Ammon's horn (tissue), 1 donor: Measurements from ENCODE around the gene KCNJ10.
"Not testable (repeated sequence)": the region's sequence is repeated elsewhere in the genome, so short reads cannot be mapped to it uniquely, and the experiment has no call there.

Experiments used
- DNase-seq: peaks from one replicate; pipeline ENCODE4 v3.0.0-alpha.2; 2016; ENCODE audit warnings: low spot score

The KCNJ10 gene

GRCh38 chr1:160069460-160070231, at the start of gene KCNJ10:
TSS of gene KCNJ10 (minus strand) at chr1:160070160. CDS start at chr1:160042532, 27,628 bp downstream.
- no peak for DNase-seq

- no peak for DNase-seq
Observed at GRCh38 chr1:160118928-160119327, 49.0 kb upstream of the KCNJ10 start.

- peak; percentile 87 for DNase-seq
Observed at GRCh38 chr1:160117709-160118183, 47.8 kb upstream of the KCNJ10 start.

DNA sequence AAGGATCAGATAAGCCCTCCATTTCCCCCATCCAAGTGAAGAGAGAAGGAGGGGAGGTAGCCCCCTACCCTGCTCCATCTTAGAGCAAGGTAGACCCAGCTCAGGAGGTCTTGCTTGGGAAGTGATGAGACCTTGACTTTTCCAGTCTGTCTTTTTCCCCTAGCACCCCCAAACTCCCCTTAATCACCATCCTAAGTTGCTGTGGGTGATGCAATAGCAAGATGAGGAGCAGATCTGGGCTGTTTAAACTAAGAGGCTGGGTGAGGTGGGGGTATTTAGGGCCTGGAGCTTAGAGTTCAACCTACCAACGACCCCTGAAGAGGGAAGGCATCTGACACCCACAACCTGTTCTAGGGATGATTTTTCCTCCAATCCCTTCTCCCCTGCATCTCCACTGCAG, 47.3 kb upstream of the KCNJ10 start:
- DNase-seq: no peak

DNA sequence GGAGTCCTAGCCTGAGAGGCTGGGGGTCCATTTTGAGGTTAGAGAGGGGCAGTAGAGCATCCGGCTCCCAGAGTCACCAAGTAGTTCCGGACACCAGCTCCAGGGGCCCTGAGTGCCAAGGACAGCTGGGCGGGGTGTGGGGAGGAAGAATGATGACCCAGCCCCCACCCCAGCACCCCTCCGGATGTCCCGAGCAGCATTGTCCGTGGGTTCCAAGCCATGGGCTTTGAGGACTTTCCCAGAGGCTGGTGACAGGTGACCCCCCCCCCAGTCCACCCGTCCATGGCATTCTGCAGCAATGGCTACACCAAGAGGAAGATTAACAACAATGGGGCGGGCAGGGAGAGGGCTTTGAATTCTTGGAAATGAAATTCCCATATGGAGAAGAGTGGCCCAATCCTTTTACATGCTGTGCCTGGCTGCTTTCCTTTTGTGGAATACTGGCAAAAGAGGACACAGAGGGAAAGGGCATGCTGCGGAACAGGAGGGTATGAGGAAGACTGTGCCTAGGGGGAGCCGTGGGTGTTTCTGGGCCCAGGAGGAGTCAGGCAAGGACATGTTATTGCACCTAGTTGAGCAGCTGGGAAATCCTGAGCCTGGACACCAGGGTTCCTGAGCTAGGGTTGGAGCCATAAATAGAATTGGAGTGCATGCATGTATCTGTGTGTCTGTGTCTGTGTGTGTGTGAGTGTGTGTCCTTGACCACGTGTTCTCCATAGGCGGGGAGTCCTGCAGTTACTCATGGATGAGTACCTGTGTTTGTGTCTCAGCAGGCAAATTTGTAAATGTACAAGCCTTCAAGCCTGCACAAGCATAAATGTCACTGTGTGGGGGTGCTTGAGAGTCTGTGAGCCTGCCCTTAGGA, 46.6 kb upstream of the KCNJ10 start:
- DNase-seq: no peak

GRCh38 chr1:160115545-160116282, 45.8 kb upstream of the KCNJ10 start, which contains the start of gene ATP1A2:
TSS of gene ATP1A2 (plus strand) at chr1:160115759. CDS start at chr1:160115862, 103 bp downstream.
- no peak for DNase-seq

GRCh38 chr1:160114085-160114484, 44.1 kb upstream of the KCNJ10 start:
- DNase-seq: no peak

DNA sequence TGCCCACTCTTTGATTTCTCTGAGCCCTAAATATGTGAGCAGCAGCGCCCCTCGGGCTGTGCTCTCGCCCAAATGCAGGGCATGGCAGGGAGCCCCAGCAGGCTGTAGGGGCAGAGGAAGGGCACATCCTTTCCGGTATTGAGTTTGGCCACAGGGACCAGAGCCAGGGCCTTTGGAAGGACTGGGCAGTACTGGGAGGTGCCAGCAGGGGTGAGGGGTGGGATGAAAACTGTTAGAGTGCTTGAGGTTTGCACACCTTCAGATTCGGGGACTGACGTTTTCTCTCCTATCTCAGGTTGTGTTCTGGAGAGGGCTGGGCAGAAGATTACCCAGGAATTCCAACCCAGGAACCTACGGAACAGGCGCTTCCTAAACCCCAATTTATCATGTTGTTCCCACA, 43.4 kb upstream of the KCNJ10 start:
- no peak for DNase-seq

DNA sequence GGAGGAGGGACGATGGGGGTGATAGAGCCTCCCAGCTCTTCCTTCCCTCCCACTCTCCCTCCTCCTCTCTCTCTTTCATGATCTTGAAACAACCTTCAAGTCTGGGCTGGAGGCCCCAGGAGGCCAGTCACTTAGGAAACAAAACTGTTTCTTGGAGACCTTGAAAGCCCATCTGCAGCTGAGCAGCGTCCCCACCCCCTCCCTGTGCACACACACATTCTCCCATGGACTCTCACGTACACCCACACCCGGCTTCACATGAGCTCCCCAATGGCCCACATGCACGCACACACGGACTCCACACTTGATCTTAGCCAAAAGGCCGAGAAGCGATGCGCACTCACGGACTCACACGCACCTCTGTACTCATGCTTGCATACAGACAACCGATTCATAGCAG, 42.4 kb upstream of the KCNJ10 start:
- no peak for DNase-seq

DNA sequence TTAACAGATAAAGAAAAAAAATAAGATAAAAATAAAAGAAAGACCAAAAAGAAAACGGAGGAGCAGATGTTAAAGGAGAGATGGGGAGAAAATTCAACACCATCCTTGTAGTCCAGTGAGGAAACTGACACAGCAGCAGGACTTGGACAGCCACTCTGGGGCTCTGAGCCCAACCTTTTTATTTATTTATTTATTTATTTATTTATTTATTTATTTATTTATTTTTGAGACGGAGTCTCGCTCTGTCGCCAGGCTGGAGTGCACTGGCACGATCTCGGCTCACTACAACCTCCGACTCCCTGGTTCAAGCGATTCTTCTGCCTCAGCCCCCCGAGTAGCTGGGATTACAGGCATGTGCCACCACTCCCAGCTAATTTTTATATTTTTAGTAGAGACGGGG, 41.5 kb upstream of the KCNJ10 start:
- not testable (repeated sequence) for DNase-seq

- DNase-seq: no peak
Observed at GRCh38 chr1:160109686-160110085, 39.7 kb upstream of the KCNJ10 start.

- peak; percentile 62 for DNase-seq
Observed at GRCh38 chr1:160108888-160109662, 39.1 kb upstream of the KCNJ10 start.

DNA sequence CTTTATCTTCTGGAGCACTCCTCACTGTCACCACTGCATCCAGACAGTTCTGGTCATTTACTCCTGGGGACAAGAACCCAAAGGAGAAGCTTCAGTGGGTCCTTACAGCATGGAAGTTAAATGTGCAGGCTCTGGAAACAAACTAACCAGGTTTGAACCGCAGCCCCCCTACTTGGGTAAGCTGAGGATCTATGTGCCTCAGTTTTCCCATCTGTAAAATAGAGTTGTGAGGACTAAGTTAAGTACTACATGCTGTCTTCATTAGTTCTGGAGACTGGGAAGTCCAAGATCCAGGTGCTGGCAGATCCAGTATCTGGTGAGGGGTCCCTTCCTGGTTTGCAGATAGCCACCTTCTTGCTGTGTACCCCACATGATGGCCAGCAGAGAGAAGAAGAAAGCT, 37.6 kb upstream of the KCNJ10 start:
- no peak for DNase-seq

DNA sequence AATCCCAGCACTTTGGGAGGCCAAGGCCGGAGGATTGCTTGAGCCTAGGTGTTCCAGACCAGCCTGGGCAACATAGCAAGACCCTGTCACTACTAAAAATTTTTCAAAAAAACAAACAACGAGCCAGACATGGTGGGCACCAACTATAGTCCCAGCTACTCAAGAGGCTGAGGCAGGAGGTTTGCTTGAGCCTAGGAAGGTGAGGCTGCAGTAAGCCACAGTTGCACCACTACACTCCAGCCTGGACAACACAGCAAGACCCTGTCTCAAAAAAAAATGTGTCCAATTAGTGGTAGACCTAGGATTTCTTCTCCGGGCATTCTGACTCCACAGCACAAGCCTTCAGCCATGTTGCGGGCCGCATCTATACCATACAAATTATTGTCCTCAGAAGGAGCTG, 35.2 kb upstream of the KCNJ10 start:
- no peak for DNase-seq

DNA sequence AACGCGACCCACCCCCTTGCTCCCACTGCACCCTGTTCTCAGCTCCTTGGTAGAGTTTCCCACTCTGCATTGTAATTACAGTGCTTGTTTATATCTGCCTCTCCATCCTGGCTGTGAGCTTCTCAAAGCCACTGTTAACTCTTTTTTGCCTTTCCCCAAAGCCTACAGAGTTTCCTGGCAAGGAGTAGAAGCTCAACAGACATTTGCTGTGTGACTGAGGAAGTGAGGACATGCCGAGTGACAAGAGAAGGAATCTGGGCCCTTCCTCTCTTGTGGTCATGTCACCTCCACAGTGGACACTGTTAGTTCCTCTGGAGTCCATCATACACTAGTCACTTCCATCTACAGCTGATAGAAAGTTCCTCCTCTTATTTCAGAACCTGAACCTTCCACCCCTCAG, 34.5 kb upstream of the KCNJ10 start:
- peak; percentile 61 for DNase-seq

- peak; percentile 78 for DNase-seq
Observed at GRCh38 chr1:160103658-160104408, 33.9 kb upstream of the KCNJ10 start.

- peak; percentile 41 for DNase-seq
Observed at GRCh38 chr1:160101717-160102522, 32.0 kb upstream of the KCNJ10 start.

DNA sequence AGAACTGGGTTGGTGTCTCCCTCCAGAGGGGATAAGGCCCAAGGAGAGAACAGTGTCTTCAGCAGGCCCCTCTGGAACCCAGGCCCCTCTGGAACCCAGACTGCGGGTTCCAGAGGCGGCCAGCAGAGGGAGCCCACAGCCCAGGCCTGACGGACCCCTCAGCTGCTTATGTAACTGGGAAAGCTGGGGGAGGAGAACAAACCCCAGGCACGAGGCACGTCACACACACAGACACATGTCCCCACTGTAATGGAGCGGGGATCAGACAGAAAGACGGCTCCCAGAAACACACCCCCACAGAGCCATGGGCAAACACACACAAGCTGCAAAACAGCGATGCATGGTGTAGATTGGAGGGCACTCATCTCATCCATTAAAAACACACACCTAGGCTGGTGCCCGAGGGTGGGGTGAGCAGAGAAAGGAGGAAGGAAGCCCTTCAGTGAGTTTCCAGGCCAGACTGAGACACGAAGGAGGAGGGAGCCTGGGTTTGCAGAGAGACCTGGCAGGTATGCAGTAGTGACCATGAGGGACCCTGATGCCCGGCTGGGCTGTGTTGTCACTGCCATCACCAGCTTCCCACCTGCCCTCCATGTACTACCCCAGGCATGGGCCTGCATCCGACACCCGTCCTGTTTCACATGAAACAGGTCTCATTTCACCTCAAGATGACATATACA, 31.2 kb upstream of the KCNJ10 start:
- DNase-seq: peak; percentile 96

DNA sequence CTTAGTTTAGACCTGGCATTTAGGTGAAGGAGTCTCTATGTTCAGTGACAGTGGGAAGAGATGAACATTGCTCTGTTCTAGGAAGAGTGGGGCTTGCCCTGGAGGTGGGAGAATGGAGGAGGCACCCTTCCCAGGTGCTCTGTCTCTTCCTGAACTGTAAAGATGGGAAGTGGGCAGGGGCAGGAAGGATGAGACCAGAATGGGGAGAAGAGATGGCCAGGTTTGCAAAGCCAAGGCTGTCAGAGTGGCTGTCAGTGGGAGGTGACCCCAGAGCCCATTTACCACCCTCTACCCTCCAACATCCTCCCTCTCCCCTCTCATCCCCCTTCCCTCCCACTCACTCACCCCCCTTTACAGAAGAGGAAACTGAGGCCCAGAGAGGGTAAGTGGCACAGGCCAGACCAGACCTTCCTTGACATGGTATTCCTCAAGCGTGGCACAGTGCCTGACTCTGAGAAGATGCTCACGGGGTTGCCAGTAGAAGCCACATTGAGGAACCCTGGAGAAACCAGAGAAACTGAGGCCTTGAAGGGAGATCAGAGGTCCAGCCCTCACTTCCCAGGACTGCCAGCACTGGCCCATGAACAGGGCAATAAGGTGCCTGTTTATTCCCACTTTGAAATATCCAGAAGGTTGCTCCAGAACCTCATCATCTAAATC, 29.9 kb upstream of the KCNJ10 start:
- DNase-seq: no peak
